Keratinocyte (primary cell): ENCODE measurements around the gene STK32C. TPM values are rescaled to one million over a fixed set of nuclear protein-coding genes. Genes with fewer than 3 reads are reported as not detected.

ENCODE experiments used
- DNase-seq: peaks from one replicate; pipeline ENCODE4 v3.0.0-alpha.2; 2011; ENCODE audit warnings: low read depth, missing footprints, low spot score
- FAIRE-seq: peaks from 2 replicates; lab custom pipeline; 2011; peaks lifted over from hg19 to GRCh38; lab: Jason Lieb, UNC
- H2AFZ ChIP-seq: 2 replicates; pipeline ENCODE4 v1.6.0; 2012; ENCODE audit warnings: low read length, control low read depth, inconsistent platforms; ENCODE audit not compliant: control insufficient read depth
- H3K27ac ChIP-seq: 2 replicates; pipeline ENCODE4 v1.5.1; 2011; ENCODE audit warnings: low read length; ENCODE audit not compliant: control insufficient read depth, insufficient read depth
- H3K27me3 ChIP-seq: 3 replicates; pipeline ENCODE4 v1.6.0; 2011; ENCODE audit warnings: low read length; ENCODE audit not compliant: control insufficient read depth, insufficient read depth; ENCODE audit errors: extremely low read depth
- H3K36me3 ChIP-seq, 2 experiments: 2 replicates in 1 of 2; 3 replicates in 1 of 2; pipeline ENCODE4 v1.5.1; 2011; ENCODE audit warnings: low read length in 2 of 2, mild to moderate bottlenecking in 1 of 2; ENCODE audit not compliant: control insufficient read depth in 2 of 2, insufficient read depth in 2 of 2; ENCODE audit errors: extremely low read depth in 1 of 2
- H3K4me1 ChIP-seq: 3 replicates; pipeline ENCODE4 v1.5.1; 2011; ENCODE audit warnings: low read length; ENCODE audit not compliant: control insufficient read depth, insufficient read depth; ENCODE audit errors: extremely low read depth
- H3K4me2 ChIP-seq: 3 replicates; pipeline ENCODE4 v1.6.0; 2011; ENCODE audit warnings: low read depth, low read length; ENCODE audit not compliant: control insufficient read depth, insufficient read depth; ENCODE audit errors: extremely low read depth
- H3K4me3 ChIP-seq, 3 experiments: fragments of 200-600 bp in 1 of 3; sonication (generic) in 1 of 3; 2 replicates in 2 of 3; 3 replicates in 1 of 3; pipeline ENCODE4 v1.5.1; 2011 to 2016; ENCODE audit warnings: low read length in 3 of 3, mild to moderate bottlenecking in 3 of 3, control low read depth in 2 of 3, inconsistent platforms in 1 of 3, low read depth in 1 of 3, mixed read lengths in 1 of 3, mixed run types in 1 of 3, moderate library complexity in 1 of 3; ENCODE audit not compliant: control insufficient read depth in 2 of 3, insufficient read depth in 2 of 3; ENCODE audit errors: extremely low read depth in 1 of 3
- H3K79me2 ChIP-seq: 2 replicates; pipeline ENCODE4 v1.6.0; 2012; ENCODE audit warnings: low read length; ENCODE audit not compliant: control insufficient read depth, insufficient read depth
- H3K9ac ChIP-seq: 3 replicates; pipeline ENCODE4 v1.6.0; 2011; ENCODE audit warnings: low read length; ENCODE audit not compliant: control insufficient read depth, insufficient read depth; ENCODE audit errors: extremely low read depth
- H3K9me1 ChIP-seq: 3 replicates; pipeline ENCODE4 v1.6.0; 2011; ENCODE audit warnings: low read length; ENCODE audit not compliant: control insufficient read depth, insufficient read depth; ENCODE audit errors: extremely low read depth
- H3K9me3 ChIP-seq: 2 replicates; pipeline ENCODE4 v1.5.1; 2012; ENCODE audit warnings: low read depth, low read length; ENCODE audit not compliant: control insufficient read depth
- H4K20me1 ChIP-seq: 3 replicates; pipeline ENCODE4 v1.6.0; 2011; ENCODE audit warnings: low read length; ENCODE audit not compliant: control insufficient read depth, insufficient read depth; ENCODE audit errors: extremely low read depth
- EZH2 ChIP-seq: IDR thresholded peaks from one replicate; pipeline ENCODE4 v1.6.1; 2012; ENCODE audit warnings: inconsistent platforms, mild to moderate bottlenecking, low read length, moderate library complexity
- dilution Hi-C: fragments of 300-500 bp; cut with MboI; formaldehyde crosslinking; loops from one replicate; pipeline ENCODE4 v1.7.0; 2020; ENCODE audit warnings: low sequenced_read_pairs; ENCODE audit not compliant: extremely low pct_ligation_motif_present
- polyA plus RNA-seq, 5 experiments: library from polyadenylated mRNA; depleted of rRNA in 3 of 5; stranded (reverse) in 3 of 5; stranded (forward) in 1 of 5; unstranded in 1 of 5; fragments of >200 nt; gene quantifications; 1 replicate in 1 of 5; 2 replicates in 3 of 5; 3 replicates in 1 of 5; pipeline versions ENCODE4 v1.2.1 to v1.2.3, GENCODE V29; 2011 to 2012; ENCODE audit warnings: missing spikeins in 2 of 5, low read depth in 1 of 5, low replicate concordance in 1 of 5
- TF ChIP-seq, protein P1 (sequence below), 3 experiments: IDR thresholded peaks in 1 of 3; conservative IDR thresholded peaks in 1 of 3; optimal IDR thresholded peaks in 1 of 3; 2 replicates in 2 of 3; 3 replicates in 1 of 3; pipeline versions ENCODE3 to v1.5.1; 2011; ENCODE audit warnings: low read length in 3 of 3, mild to moderate bottlenecking in 3 of 3, moderate library complexity in 2 of 3, control low read depth in 1 of 3, inconsistent platforms in 1 of 3; ENCODE audit not compliant: insufficient read depth in 2 of 3; ENCODE audit errors: extremely low read depth in 1 of 3

Gene STK32C
- polyA plus RNA-seq, 1 donor (not counting 4 experiments of a cell fraction or from before 2014, with no cell fraction given): 4.1 TPM

DNA sequence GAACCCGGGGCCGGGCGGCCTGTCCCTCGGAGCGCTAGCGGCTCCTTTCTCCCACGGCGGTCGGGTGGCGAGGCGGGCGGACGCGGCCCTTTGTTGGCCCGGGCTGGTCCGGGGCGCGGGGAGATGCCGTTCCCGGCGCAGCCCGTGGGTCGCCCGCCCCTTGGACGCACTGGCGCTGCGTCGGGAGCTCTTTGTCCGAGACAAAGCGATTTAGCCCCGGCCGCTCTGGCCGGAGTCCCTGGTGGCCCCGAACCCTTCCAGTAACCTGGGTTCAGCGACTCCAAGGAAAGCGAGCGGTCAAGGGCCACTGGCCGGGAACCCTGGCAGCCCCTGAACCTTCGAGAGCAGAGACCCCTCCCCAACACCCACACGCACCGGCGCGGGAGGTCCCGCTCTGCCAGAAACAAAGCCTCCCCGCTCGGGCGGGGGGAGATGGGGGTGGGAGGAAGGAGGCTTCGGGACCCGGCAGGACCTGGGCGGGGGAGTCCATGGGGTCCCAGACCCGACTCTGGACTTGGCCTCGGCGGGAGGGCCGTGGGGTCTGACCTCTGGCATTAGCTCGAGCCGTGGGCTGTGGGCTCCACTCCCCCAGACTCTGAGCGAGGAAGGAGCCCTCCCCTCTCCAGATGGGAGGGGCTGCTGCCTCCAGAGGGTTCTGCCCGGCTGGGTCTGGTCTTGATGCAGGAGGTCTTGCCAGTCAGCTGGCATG, 120.2 kb downstream of the STK32C start:
- FAIRE-seq (no peak), DNase-seq (no peak)
- no peaks in the 10 kb centered on the region for H3K4me1 ChIP-seq
- H3K79me2 ChIP-seq: peaks cover 3% of the 10 kb centered on the region
- dilution Hi-C loops: no loop called here
- no peaks in the 10 kb centered on the region for H4K20me1 ChIP-seq
- no peaks in the 10 kb centered on the region for H3K9me3 ChIP-seq
- no peaks in the 10 kb centered on the region for H3K36me3 ChIP-seq
- H3K27ac ChIP-seq: no peak overlapping the region
- peak overlapping the region; percentile 52 for H3K9ac ChIP-seq
- H3K4me3 ChIP-seq: peak overlapping the region in 2 of 3 experiments; percentile 45 to 70
- peaks cover 45% of the 10 kb centered on the region for H3K27me3 ChIP-seq
- H2AFZ ChIP-seq: peak overlapping the region; percentile 9
- TF ChIP-seq, protein P1, sequence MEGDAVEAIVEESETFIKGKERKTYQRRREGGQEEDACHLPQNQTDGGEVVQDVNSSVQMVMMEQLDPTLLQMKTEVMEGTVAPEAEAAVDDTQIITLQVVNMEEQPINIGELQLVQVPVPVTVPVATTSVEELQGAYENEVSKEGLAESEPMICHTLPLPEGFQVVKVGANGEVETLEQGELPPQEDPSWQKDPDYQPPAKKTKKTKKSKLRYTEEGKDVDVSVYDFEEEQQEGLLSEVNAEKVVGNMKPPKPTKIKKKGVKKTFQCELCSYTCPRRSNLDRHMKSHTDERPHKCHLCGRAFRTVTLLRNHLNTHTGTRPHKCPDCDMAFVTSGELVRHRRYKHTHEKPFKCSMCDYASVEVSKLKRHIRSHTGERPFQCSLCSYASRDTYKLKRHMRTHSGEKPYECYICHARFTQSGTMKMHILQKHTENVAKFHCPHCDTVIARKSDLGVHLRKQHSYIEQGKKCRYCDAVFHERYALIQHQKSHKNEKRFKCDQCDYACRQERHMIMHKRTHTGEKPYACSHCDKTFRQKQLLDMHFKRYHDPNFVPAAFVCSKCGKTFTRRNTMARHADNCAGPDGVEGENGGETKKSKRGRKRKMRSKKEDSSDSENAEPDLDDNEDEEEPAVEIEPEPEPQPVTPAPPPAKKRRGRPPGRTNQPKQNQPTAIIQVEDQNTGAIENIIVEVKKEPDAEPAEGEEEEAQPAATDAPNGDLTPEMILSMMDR (optimal IDR thresholded peaks at IDR 0.05 in 1 of 3, IDR thresholded peaks at IDR 0.05 in 1 of 3, conservative IDR thresholded peaks at IDR 0.05 in 1 of 3; ENCODE audit: extremely low read depth in 1 of 3, insufficient read depth in 2 of 3, low read length in 3 of 3): no peak
- TF ChIP-seq EZH2: no peak
- H3K9me1 ChIP-seq: no peaks in the 10 kb centered on the region
- H3K4me2 ChIP-seq: peak overlapping the region; percentile 60

DNA sequence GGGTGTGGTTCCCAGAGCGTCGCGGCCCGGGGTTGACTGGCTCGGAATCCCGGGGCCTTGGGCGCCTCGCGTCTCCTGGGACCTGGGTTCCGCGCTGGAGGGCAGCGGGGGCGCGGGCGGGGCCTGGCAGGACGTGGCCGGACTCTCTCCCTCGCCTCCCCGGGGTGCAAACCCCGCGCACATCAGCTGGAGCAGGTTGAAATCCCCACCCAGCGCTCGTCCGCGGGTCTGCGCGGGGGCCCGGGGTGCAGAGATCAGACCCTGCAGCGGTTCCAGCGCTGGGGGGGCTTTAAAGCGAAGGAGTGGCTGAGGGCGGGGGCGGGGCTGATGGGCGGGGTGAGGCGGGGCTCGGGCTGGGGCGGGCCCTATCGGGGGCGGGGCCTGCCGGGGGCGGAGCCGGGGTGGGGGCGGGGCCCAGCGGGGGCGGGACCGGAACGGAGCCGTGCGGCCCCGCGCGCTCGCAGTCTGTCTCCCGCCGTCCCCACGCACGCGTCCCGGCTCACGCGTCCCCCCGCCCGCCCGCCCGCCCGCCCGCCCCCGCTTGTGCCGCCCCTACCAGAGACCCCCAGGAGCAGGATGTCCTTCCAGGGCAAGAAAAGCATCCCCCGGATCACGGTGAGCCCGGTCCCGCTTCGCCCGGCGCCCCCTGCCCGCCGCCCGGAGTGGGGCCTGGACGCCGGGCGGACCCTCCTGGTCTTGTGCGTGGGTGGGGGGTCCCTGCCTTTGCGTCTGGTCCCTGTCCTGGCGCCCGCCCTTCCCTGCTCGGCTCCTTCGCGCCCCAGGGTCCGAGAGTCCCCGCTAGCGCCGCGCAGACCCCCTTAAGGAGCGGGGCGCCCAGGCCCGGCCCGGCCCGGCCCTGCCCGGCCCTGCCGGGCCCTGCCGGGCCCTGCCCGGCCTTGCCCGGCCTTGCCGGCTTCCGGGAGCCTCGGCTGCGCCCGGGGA, 121.0 kb downstream of the STK32C start, which contains the start of gene DPYSL4:
Gene DPYSL4, plus strand, starts transcription at position 461 of the 942 bp plus-strand sequence. Its CDS starts 116 bp downstream, at position 577.
- dilution Hi-C loops: no loop called here
- H3K27me3 ChIP-seq: peaks cover 52% of the 10 kb centered on the region
- peak within 1 kb of the TSS; percentile 60 for H3K4me2 ChIP-seq
- FAIRE-seq (no peak), DNase-seq (no peak)
- H3K27ac ChIP-seq: no peak within 1 kb of the TSS
- peaks cover 3% of the 10 kb centered on the region for H3K79me2 ChIP-seq
- H3K4me1 ChIP-seq: no peaks in the 10 kb centered on the region
- peak within 1 kb of the TSS; percentile 9 for H2AFZ ChIP-seq
- H3K4me3 ChIP-seq: peak within 1 kb of the TSS; percentile 27 to 70 (median 45)
- H3K9me1 ChIP-seq: no peaks in the 10 kb centered on the region
- H3K9me3 ChIP-seq: no peaks in the 10 kb centered on the region
- H4K20me1 ChIP-seq: no peaks in the 10 kb centered on the region
- no peaks in the 10 kb centered on the region for H3K36me3 ChIP-seq
- no peak for TF ChIP-seq EZH2
- TF ChIP-seq, protein P1 (optimal IDR thresholded peaks at IDR 0.05 in 1 of 3, IDR thresholded peaks at IDR 0.05 in 1 of 3, conservative IDR thresholded peaks at IDR 0.05 in 1 of 3; ENCODE audit: extremely low read depth in 1 of 3, insufficient read depth in 2 of 3, low read length in 3 of 3): no peak
- H3K9ac ChIP-seq: peak within 1 kb of the TSS; percentile 52
